ENCODE measurements around the gene CTSF.

GRCh38 chr11:66557733-66558326 lies 10.6 kb downstream of the CTSF start:
- TF ChIP-seq CTCF (IDR thresholded peaks at IDR 0.05) (no peak), SIN3A (IDR thresholded peaks at IDR 0.05; ENCODE audit: borderline replicate concordance, insufficient read depth, low read depth, low read length) (no peak), POLR2AphosphoS5 (IDR thresholded peaks at IDR 0.05; ENCODE audit: low read depth, low read length) (no peak), REST (IDR thresholded peaks at IDR 0.05; ENCODE audit: insufficient read depth in 1 of 2, low read depth in 2 of 2, low read length in 1 of 2) (no peak)

All from Panc1 (cell line).